Raji (cell line): ENCODE results near the gene INTS15.
A peak's percentile ranks its signal among the peaks of the same experiment; 100 is the strongest.

Source experiments
- POLR2A ChIP-seq: IDR thresholded peaks from 2 replicates; pipeline ENCODE4 v1.6.1; 2011; ENCODE audit warnings: low read depth, low read length, control low read depth; ENCODE audit not compliant: insufficient read depth

Gene INTS15

GRCh38 chr7:6589829-6590644 lies at the start of gene INTS15:
Gene INTS15, plus strand, starts transcription at chr7:6590021. Its CDS starts 263 bp downstream, at chr7:6590284.
- TF ChIP-seq POLR2A: peak; percentile 81

- no peak for TF ChIP-seq POLR2A
These were observed 47.5 kb upstream of the INTS15 start for GRCh38 chr7:6542368-6542767.

GRCh38 chr7:6545398-6546126 lies 44.3 kb upstream of the INTS15 start:
- TF ChIP-seq POLR2A: no peak

GRCh38 chr7:6546498-6547251 lies 43.1 kb upstream of the INTS15 start:
- no peak for TF ChIP-seq POLR2A

- TF ChIP-seq POLR2A: no peak
These were observed 42.4 kb upstream of the INTS15 start for GRCh38 chr7:6547400-6547799.

- TF ChIP-seq POLR2A: no peak
These were observed 38.8 kb upstream of the INTS15 start, which contains the start of gene GRID2IP for GRCh38 chr7:6551016-6551511. Gene GRID2IP, minus strand, starts transcription at chr7:6551461. Its CDS starts 25 bp downstream, at chr7:6551436.

GRCh38 chr7:6553448-6554044 lies 36.3 kb upstream of the INTS15 start:
- no peak for TF ChIP-seq POLR2A

- no peak for TF ChIP-seq POLR2A
These were observed 35.0 kb upstream of the INTS15 start for GRCh38 chr7:6554848-6555247.

- no peak for TF ChIP-seq POLR2A
These were observed 33.6 kb upstream of the INTS15 start for GRCh38 chr7:6556196-6556595.

GRCh38 chr7:6558837-6559236 lies 31.0 kb upstream of the INTS15 start:
- no peak for TF ChIP-seq POLR2A

- TF ChIP-seq POLR2A: no peak
These were observed 29.9 kb upstream of the INTS15 start for GRCh38 chr7:6559896-6560295.

GRCh38 chr7:6562106-6562505 lies 27.7 kb upstream of the INTS15 start:
- no peak for TF ChIP-seq POLR2A

GRCh38 chr7:6563936-6564770 lies 25.7 kb upstream of the INTS15 start:
- no peak for TF ChIP-seq POLR2A

GRCh38 chr7:6565655-6566054 lies 24.2 kb upstream of the INTS15 start:
- TF ChIP-seq POLR2A: no peak
